ENCODE data around the gene TIGAR. TPM values are rescaled to one million over a fixed set of nuclear protein-coding genes. Genes with fewer than 3 reads are reported as not detected.

Gene TIGAR
- 31.2 to 44.0 TPM (median 43.4 TPM) in 5 replicates for total RNA-seq (2022; extraction: Qiagen RNA extraction; ENCODE audit: low read depth)

GRCh38 chr12:4320853-4321701, at the start of gene TIGAR:
Gene TIGAR, plus strand, starts transcription at chr12:4321213. Its CDS starts 59 bp downstream, at chr12:4321272.

GRCh38 chr12:4273652-4274395, 47.2 kb upstream of the TIGAR start, which contains the start of gene CCND2:
Gene CCND2, plus strand, starts transcription at chr12:4273762. Its CDS starts 279 bp downstream, at chr12:4274041.

GRCh38 chr12:4379405-4379804, 58.4 kb downstream of the TIGAR start, which contains the start of gene FGF23:
Gene FGF23, minus strand, starts transcription at chr12:4379712. Its CDS starts 130 bp downstream, at chr12:4379582.

Other genes with a start within 250 kb of the TIGAR start
- gene CCND2, start 47.5 kb upstream of the TIGAR start, total RNA-seq (2022; extraction: Qiagen RNA extraction; ENCODE audit: low read depth) = not detected in 5 replicates
- not detected in 5 replicates for gene FGF23, start 58.5 kb downstream of the TIGAR start, total RNA-seq (2022; extraction: Qiagen RNA extraction; ENCODE audit: low read depth)
- not detected in 5 replicates for gene FGF6, start 124.6 kb downstream of the TIGAR start, total RNA-seq (2022; extraction: Qiagen RNA extraction; ENCODE audit: low read depth)
- 12.1 to 25.5 TPM (median 18.1 TPM) in 5 replicates for gene RAD51AP1, start 217.7 kb downstream of the TIGAR start, total RNA-seq (2022; extraction: Qiagen RNA extraction; ENCODE audit: low read depth)
- 41.9 to 52.0 TPM (median 46.7 TPM) in 5 replicates for gene DYRK4, start 241.0 kb downstream of the TIGAR start, total RNA-seq (2022; extraction: Qiagen RNA extraction; ENCODE audit: low read depth)

Measured in A549 treated with GW870086 at 1 μM for 4 hours (cell line).